AG09319 (cell line): ENCODE data around the gene SLC66A2.

ENCODE experiments used
- DNase-seq: peaks from one replicate; pipeline ENCODE4 v3.0.0-alpha.2; 2010; ENCODE audit warnings: low read depth; ENCODE audit errors: extremely low read depth
- CTCF ChIP-seq: IDR thresholded peaks from 2 replicates; pipeline ENCODE4 v1.5.1; 2011; ENCODE audit warnings: low read depth, mild to moderate bottlenecking, inconsistent platforms, low read length, moderate library complexity

Gene SLC66A2

GRCh38 chr18:79933765-79934164 is 17.7 kb downstream of the SLC66A2 start:
- no peak for TF ChIP-seq CTCF

GRCh38 chr18:79932907-79933306 is 18.5 kb downstream of the SLC66A2 start:
- TF ChIP-seq CTCF, result no peak
- DNase-seq, result no peak

More at GRCh38 chr18:79933765-79934164, 17.7 kb downstream of the SLC66A2 start:
- no peak for DNase-seq

GRCh38 chr18:79931475-79931874 is 20.0 kb downstream of the SLC66A2 start:
- DNase-seq, result no peak
- TF ChIP-seq CTCF, result no peak

GRCh38 chr18:79930020-79930642 is 21.3 kb downstream of the SLC66A2 start:
- TF ChIP-seq CTCF, result no peak
- DNase-seq, result no peak

- DNase-seq, result no peak
- TF ChIP-seq CTCF, result no peak
Observed at GRCh38 chr18:79928563-79928960, 22.9 kb downstream of the SLC66A2 start.

GRCh38 chr18:79927607-79928562 is 23.6 kb downstream of the SLC66A2 start:
- no peak for TF ChIP-seq CTCF
- no peak for DNase-seq
